Fibroblast of lung (primary cell): ENCODE measurements around the gene GDI1.

Experiments
- EZH2 ChIP-seq: IDR thresholded peaks from 2 replicates; pipeline ENCODE4 v1.5.1; 2012; ENCODE audit warnings: low read length, control low read depth, mild to moderate bottlenecking; ENCODE audit errors: missing control alignments
- TF ChIP-seq, protein P1 (sequence below), 2 donors: IDR thresholded peaks in 1 of 2; conservative IDR thresholded peaks in 1 of 2; 1 replicate in 1 of 2; 2 replicates in 1 of 2; pipeline ENCODE4 v1.5.1; 2011 to 2012; ENCODE audit warnings: low read length in 2 of 2, control low read depth in 1 of 2, inconsistent platforms in 1 of 2, low read depth in 1 of 2, mild to moderate bottlenecking in 1 of 2

DNA sequence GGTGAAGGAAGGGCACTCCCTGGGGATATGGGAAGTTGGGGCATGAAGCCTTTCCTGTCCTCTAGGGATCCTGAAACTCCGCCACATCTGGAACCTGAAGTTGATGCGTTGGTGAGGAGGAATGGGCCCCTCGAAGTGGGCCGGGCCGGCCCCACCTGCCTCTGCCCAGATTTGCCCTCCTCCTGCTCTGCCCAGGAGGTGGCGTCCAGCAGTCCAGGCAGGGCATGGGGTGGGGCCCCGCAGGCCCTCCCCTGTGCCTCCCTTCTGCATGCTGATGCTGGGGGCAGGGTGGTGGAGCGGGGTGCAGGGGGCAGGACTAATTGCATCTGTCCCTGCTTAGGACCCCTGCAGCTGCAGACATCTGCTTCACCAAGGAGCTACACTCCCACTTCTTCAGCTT is 23.8 kb upstream of the GDI1 start:
- TF ChIP-seq, protein P1, sequence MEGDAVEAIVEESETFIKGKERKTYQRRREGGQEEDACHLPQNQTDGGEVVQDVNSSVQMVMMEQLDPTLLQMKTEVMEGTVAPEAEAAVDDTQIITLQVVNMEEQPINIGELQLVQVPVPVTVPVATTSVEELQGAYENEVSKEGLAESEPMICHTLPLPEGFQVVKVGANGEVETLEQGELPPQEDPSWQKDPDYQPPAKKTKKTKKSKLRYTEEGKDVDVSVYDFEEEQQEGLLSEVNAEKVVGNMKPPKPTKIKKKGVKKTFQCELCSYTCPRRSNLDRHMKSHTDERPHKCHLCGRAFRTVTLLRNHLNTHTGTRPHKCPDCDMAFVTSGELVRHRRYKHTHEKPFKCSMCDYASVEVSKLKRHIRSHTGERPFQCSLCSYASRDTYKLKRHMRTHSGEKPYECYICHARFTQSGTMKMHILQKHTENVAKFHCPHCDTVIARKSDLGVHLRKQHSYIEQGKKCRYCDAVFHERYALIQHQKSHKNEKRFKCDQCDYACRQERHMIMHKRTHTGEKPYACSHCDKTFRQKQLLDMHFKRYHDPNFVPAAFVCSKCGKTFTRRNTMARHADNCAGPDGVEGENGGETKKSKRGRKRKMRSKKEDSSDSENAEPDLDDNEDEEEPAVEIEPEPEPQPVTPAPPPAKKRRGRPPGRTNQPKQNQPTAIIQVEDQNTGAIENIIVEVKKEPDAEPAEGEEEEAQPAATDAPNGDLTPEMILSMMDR (conservative IDR thresholded peaks at IDR 0.05 in 1 of 2, IDR thresholded peaks at IDR 0.05 in 1 of 2; ENCODE audit: low read depth in 1 of 2, low read length in 2 of 2), result no peak
- TF ChIP-seq EZH2, result no peak
